CD4-positive, alpha-beta T cell (primary cell): ENCODE measurements around the gene RGS1. TPM values are rescaled to one million over a fixed set of nuclear protein-coding genes. Genes with fewer than 3 reads are reported as not detected.
"Not testable (repeated sequence)": the region's sequence is repeated elsewhere in the genome, so short reads cannot be mapped to it uniquely, and the experiment has no call there.

Experiments
- ATAC-seq: fragments of 200-7000 bp; cut with Tn5 transposase; one replicate; pipeline ENCODE4 v1.10.0; 2022; ENCODE audit warnings: mild to moderate bottlenecking; ENCODE audit not compliant: poor library complexity
- CTCF ChIA-PET: fragments of 350-600 bp; sonication (Branson Sonifier 250); formaldehyde crosslinking; loops from one replicate; lab custom pipeline; 2021; ENCODE audit warnings: antibody characterized with exemption, inconsistent platforms; lab: Charles Lee
- POLR2A ChIA-PET: fragments of 350-600 bp; sonication (Branson Sonifier 250); formaldehyde crosslinking; loops from one replicate; lab custom pipeline; 2021; ENCODE audit warnings: antibody characterized with exemption, inconsistent platforms; lab: Charles Lee
- DNase-seq, 14 experiments: peaks; one replicate each; pipeline ENCODE4 v3.0.0-alpha.2; 2013 to 2020; ENCODE audit warnings: mixed read lengths in 2 of 14
- H3K27ac ChIP-seq, 2 donors: one replicate each; pipeline versions ENCODE4 v1.5.1 to v1.7.0; 2013; ENCODE audit warnings: low read length in 2 of 2, low read depth in 1 of 2, mild to moderate bottlenecking in 1 of 2
- H3K27me3 ChIP-seq, 2 experiments: 1 replicate in 1 of 2; 2 replicates in 1 of 2; pipeline versions ENCODE4 v1.6.1 to v1.7.0; 2013; ENCODE audit warnings: low read length in 2 of 2, control low read depth in 1 of 2, mild to moderate bottlenecking in 1 of 2, moderate library complexity in 1 of 2; ENCODE audit not compliant: insufficient read depth in 2 of 2, control insufficient read depth in 1 of 2
- H3K36me3 ChIP-seq: one replicate; pipeline ENCODE4 v1.6.1; 2013; ENCODE audit warnings: low read length, control low read depth; ENCODE audit not compliant: insufficient read depth
- H3K4me1 ChIP-seq: one replicate; pipeline ENCODE4 v1.6.1; 2013; ENCODE audit warnings: low read length, control low read depth; ENCODE audit not compliant: insufficient read depth
- H3K4me3 ChIP-seq: one replicate; pipeline ENCODE4 v1.5.1; 2013; ENCODE audit warnings: mild to moderate bottlenecking, low read length, moderate library complexity
- H3K9me3 ChIP-seq, 2 experiments: 1 replicate in 1 of 2; 2 replicates in 1 of 2; pipeline versions ENCODE4 v1.6.1 to v1.7.0; 2013; ENCODE audit warnings: low read length in 2 of 2, mild to moderate bottlenecking in 2 of 2, control low read depth in 1 of 2, moderate library complexity in 1 of 2; ENCODE audit not compliant: control insufficient read depth in 1 of 2, insufficient read depth in 1 of 2
- H3K27ac Mint-ChIP-seq: one replicate; pipeline ENCODE4 v1.8.0; 2020; ENCODE audit warnings: mixed read lengths
- H3K27me3 Mint-ChIP-seq: one replicate; pipeline ENCODE4 v1.8.0; 2021; ENCODE audit warnings: mixed read lengths
- H3K36me3 Mint-ChIP-seq: one replicate; pipeline ENCODE4 v1.8.0; 2021; ENCODE audit warnings: low read depth, mixed read lengths
- H3K4me1 Mint-ChIP-seq: one replicate; pipeline ENCODE4 v1.8.0; 2021; ENCODE audit warnings: low read depth, mixed read lengths
- H3K4me3 Mint-ChIP-seq: one replicate; pipeline ENCODE4 v1.8.0; 2020; ENCODE audit warnings: mild to moderate bottlenecking, mixed read lengths
- H3K9me3 Mint-ChIP-seq: one replicate; pipeline ENCODE4 v1.8.0; 2020; ENCODE audit warnings: mixed read lengths
- intact Hi-C, 2 experiments: fragments of 100-400 bp; cut with DNase I in 1 of 2; cut with micrococcal nuclease in 1 of 2; formaldehyde crosslinking; loops; one replicate each; pipeline versions ENCODE4 v1.15.1 to v1.9.0; 2023 to 2025; cut with DNase I, micrococcal nuclease
- total RNA-seq, 174 experiments: library from RNA in 2 of 174; stranded (reverse) in 2 of 174; gene quantifications; one replicate each; pipeline ENCODE4 v1.2.3 and lab custom pipeline; 2021 to 2026
- TF ChIP-seq, protein P1 (sequence below): fragments of 200-600 bp; IDR thresholded peaks from one replicate; pipeline ENCODE4 v1.8.0; 2022; ENCODE audit warnings: antibody characterized with exemption, mild to moderate bottlenecking

The RGS1 gene
- total RNA-seq, 2 experiments from 2014 or later = 428 to 429 TPM

DNA sequence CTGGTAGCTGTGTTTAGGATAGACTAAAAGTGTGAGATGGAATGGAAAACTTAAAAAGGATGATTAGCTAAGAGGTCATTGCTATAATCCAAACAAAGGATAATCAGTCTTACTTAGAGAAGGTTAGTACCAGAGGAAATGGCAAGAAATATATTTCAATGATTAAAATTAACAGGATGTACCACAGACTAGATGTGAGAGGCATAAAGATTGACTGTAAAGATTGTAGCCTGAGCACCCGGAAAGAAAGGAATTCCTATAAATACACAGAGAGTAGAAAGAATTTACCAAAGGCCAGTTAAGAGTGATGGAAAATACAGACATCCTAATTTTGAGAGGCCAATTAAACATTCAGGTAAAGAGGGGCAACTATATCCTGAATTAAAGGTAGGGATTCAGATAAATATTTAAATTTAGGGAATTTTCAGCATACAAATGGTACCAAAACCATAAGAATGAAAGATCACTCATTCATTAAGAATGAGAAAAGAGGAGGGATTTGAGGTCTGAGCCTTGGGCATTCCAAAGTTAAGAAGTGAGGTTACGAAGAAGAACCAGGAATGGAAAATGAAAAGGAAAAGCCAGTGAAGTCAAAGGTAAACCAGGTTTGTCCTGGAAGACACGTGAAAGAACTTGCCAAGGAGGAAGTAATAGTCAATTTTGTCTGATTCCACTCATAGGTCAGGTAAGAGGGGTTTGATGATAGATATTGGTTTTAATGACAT is 46.4 kb upstream of the RGS1 start:
- Histone ChIP-seq H3K4me1 (peaks cover 2% of the 10 kb centered on the region), H3K9me3 (no peaks in the 10 kb centered on the region), H3K27ac (no peak overlapping the region), H3K27me3 (no peaks in the 10 kb centered on the region), H3K36me3 (no peaks in the 10 kb centered on the region), H3K4me3 (no peak overlapping the region)
- Mint-ChIP-seq H3K36me3 (no peaks in the 10 kb centered on the region), H3K4me3 (no peak overlapping the region), H3K4me1 (peaks cover 20% of the 10 kb centered on the region), H3K27ac (no peak overlapping the region), H3K27me3 (no peaks in the 10 kb centered on the region), H3K9me3 (peaks cover 2% of the 10 kb centered on the region)
- no peak for ATAC-seq
- DNase-seq = no peak
- intact Hi-C loops = loop anchor here in 1 of 2 experiments (5.0 kb wide), 1 partner anchor 33 kb away; no protein-coding TSS in a partner anchor
- POLR2A ChIA-PET = interaction anchor here (0.9 to 1.2 kb wide), 2 partner anchors 11 to 13 kb away, joined by 3 to 4 read pairs; no protein-coding TSS in a partner anchor
- CTCF ChIA-PET = no interaction called here
- TF ChIP-seq, protein P1, sequence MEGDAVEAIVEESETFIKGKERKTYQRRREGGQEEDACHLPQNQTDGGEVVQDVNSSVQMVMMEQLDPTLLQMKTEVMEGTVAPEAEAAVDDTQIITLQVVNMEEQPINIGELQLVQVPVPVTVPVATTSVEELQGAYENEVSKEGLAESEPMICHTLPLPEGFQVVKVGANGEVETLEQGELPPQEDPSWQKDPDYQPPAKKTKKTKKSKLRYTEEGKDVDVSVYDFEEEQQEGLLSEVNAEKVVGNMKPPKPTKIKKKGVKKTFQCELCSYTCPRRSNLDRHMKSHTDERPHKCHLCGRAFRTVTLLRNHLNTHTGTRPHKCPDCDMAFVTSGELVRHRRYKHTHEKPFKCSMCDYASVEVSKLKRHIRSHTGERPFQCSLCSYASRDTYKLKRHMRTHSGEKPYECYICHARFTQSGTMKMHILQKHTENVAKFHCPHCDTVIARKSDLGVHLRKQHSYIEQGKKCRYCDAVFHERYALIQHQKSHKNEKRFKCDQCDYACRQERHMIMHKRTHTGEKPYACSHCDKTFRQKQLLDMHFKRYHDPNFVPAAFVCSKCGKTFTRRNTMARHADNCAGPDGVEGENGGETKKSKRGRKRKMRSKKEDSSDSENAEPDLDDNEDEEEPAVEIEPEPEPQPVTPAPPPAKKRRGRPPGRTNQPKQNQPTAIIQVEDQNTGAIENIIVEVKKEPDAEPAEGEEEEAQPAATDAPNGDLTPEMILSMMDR = no peak

GRCh38 chr1:192529811-192530210 is 45.8 kb upstream of the RGS1 start:
- Histone ChIP-seq H3K36me3 (no peaks in the 10 kb centered on the region), H3K9me3 (no peaks in the 10 kb centered on the region), H3K4me1 (peaks cover 2% of the 10 kb centered on the region), H3K4me3 (no peak overlapping the region), H3K27me3 (no peaks in the 10 kb centered on the region), H3K27ac (no peak overlapping the region)
- ATAC-seq (no peak), DNase-seq (no peak)
- H3K9me3 Mint-ChIP-seq = peaks cover 2% of the 10 kb centered on the region
- H3K27me3 Mint-ChIP-seq = no peaks in the 10 kb centered on the region
- no peaks in the 10 kb centered on the region for H3K36me3 Mint-ChIP-seq
- no peak overlapping the region for H3K27ac Mint-ChIP-seq
- H3K4me1 Mint-ChIP-seq = peaks cover 20% of the 10 kb centered on the region
- POLR2A ChIA-PET = interaction anchor here (1.2 kb wide), 1 partner anchor 14 kb away, joined by 4 read pairs; no protein-coding TSS in a partner anchor
- H3K4me3 Mint-ChIP-seq = no peak overlapping the region
- intact Hi-C loops = loop anchor here in 1 of 2 experiments (5.0 kb wide), 1 partner anchor 32 kb away; no protein-coding TSS in a partner anchor
- TF ChIP-seq, protein P1 = no peak
- CTCF ChIA-PET = no interaction called here

DNA sequence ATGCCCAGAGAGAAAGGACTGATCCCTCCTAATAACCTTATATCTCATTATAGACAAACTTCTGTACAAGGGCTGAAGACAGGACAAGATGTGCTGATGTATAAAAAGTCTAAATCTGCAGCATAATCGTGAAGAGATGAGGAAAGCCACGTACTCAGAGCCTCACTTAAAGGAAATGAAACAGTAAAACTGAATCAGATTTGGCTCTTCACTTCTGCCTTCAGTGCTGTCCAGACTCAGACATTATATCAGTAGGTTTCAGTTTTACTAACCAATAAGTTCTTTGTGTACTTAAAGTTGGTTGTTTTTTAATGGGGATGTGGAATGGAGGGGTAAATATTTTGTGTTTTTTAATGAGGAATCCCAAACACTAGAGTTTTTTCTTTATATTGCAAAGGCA is 45.3 kb upstream of the RGS1 start:
- Mint-ChIP-seq H3K36me3 (no peaks in the 10 kb centered on the region), H3K27ac (no peak overlapping the region), H3K4me1 (peaks cover 20% of the 10 kb centered on the region), H3K4me3 (no peak overlapping the region), H3K9me3 (peaks cover 2% of the 10 kb centered on the region), H3K27me3 (no peaks in the 10 kb centered on the region)
- Histone ChIP-seq H3K4me1 (peaks cover 2% of the 10 kb centered on the region), H3K27ac (no peak overlapping the region), H3K36me3 (no peaks in the 10 kb centered on the region), H3K9me3 (no peaks in the 10 kb centered on the region), H3K4me3 (no peak overlapping the region), H3K27me3 (no peaks in the 10 kb centered on the region)
- ChIA-PET CTCF (no interaction called here), POLR2A (interaction anchor here (1.2 kb wide), 1 partner anchor 14 kb away, joined by 4 read pairs; no protein-coding TSS in a partner anchor)
- DNase-seq (peak in 2 of 14 experiments; percentile 35 to 37), ATAC-seq (no peak)
- TF ChIP-seq, protein P1 = no peak
- intact Hi-C loops = no loop called here

- ATAC-seq = peak; percentile 97
- H3K36me3 ChIP-seq, H3K27me3 ChIP-seq, H3K4me3 ChIP-seq, H3K36me3 Mint-ChIP-seq, POLR2A ChIA-PET, H3K4me1 ChIP-seq, H3K4me3 Mint-ChIP-seq, H3K27ac ChIP-seq, H3K27me3 Mint-ChIP-seq, H3K9me3 ChIP-seq, H3K9me3 Mint-ChIP-seq: not testable (repeated sequence)
- Mint-ChIP-seq H3K27ac (peak overlapping the region; percentile 0), H3K4me1 (peaks cover 20% of the 10 kb centered on the region)
- intact Hi-C loops = loop anchor here in 1 of 2 experiments (1.0 kb wide), 1 partner anchor 15 kb away; no protein-coding TSS in a partner anchor
- peak in 12 of 14 experiments; percentile 10 to 73 (median 49) for DNase-seq
- CTCF ChIA-PET = interaction anchor here (1.0 kb wide), 1 partner anchor 14 kb away, joined by 3 read pairs; no protein-coding TSS in a partner anchor
These were observed 44.4 kb upstream of the RGS1 start for GRCh38 chr1:192531037-192531703.
